ENCODE measurements around the gene NRSN1.

Gene NRSN1, protein sequence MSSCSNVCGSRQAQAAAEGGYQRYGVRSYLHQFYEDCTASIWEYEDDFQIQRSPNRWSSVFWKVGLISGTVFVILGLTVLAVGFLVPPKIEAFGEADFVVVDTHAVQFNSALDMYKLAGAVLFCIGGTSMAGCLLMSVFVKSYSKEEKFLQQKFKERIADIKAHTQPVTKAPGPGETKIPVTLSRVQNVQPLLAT

DNA sequence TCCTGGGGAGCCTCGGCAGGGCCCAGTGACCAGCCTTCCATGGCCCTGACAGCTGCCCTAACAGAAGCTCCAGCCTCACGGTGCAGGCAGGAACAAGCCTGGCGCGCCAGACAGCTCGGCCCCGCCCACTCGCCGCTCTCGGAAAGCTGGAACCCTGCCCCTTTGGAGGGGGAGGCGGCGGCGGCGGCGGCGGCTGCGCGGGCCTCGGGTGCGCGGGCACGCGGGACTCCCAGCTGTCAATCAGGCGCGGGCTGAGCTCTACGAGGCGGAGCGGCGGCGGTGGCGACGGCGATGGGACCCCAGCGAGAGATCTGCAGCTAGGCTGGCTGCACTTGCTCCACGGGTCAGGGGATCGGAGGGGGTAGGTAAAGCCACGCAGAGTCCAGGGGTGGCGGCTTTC lies at the start of gene NRSN1:
NRSN1 (plus strand) TSS at position 236 of the 400 bp plus-strand sequence. CDS start 8,113 bp downstream, outside the sequence.
- no peak for DNase-seq (ENCODE audit: low read depth)

DNA sequence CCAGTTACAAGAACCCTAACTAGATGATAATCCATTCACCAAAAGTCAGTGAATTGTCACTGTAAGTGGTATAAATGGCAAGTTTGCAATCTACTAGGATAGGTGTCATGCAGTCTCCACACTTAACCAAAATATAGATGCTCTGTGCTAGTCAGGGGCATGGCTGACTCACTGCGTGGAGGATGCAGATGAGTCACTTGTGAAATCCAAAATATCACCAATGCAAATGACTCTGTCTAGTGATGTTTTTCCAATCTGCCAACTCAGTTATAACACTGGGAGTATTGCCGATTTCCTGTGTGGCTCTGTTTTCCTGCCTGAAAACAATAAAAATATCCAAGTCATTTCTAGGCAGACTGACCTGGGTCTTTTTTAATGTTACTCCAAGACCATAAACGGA lies 47.8 kb upstream of the NRSN1 start:
- DNase-seq (ENCODE audit: low read depth): peak; percentile 80

DNA sequence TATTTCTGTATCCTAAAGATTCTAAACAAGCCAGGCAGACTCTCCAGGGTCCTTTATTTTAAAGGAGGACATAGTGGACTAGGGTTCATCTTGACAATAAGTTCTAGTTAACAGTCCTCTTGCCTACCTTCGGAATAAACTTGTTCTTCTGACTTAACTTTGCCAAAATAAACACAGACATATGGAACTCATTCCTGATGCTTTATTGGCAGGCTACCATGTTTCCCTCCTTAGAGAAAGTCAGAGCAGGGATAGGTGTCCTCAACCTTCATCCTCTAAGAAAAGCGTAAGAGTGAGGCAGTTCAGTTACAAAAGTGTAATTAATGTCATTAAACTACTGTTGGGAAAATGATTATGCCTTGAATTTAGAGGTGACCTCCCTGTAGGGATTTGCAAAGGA lies 46.9 kb upstream of the NRSN1 start:
- no peak for DNase-seq (ENCODE audit: low read depth)

DNA sequence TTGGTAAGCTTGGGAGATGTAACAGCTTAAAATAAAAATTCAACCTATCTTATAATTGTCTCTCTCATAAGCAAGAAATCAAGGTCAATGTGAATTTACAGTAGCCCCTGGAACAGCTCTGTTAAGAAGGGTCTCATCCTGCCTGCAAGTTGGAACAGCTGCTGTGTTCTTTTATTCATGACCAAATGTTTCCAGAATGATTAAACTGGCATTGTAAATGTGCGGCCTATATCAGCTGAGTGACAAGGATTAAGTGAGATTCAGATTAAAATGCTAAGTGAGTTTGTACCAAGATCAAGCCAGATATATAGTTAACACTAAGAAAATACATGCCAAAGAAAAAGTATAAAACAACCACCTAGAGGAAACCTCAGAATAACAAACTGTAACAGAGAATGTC lies 45.3 kb upstream of the NRSN1 start:
- no peak for DNase-seq (ENCODE audit: low read depth)

DNA sequence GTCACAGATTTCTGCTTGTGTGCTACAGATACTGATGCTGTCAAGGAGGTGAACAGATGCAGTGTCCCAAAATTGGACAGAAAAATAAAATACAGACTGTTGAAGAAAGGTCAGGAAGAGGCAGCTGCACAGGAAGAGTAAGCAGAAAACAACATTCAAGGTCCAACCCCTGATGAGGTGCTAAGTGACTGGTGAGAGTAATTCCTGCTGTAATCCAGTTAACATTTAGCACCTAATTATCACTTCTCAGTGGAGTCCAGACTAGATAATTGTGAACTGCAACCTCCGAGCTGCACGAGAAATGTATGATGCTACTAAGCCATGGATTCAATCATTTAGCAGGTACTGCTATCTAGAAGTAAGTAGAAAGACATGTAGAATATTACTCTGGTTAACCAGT lies 36.3 kb upstream of the NRSN1 start:
- DNase-seq (ENCODE audit: low read depth): no peak

DNA sequence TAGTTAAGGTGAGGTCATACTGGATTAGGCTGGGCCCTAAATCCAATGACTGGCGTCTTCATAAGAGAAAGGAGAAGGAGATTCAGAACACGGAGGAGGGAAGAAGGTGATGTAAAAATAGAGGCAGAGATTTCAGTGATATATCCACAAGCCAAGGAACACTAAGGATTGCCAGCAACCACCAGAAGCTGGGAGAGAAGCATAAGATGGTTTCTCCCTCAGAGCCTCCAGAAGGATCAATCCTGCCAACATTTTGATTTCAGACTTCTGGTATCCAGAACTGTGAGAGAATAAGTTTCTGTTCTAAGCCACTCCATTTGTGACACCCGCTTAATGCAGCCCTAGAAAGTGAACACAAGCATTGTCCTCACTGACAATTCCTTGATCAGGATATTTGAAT lies 33.6 kb upstream of the NRSN1 start:
- DNase-seq (ENCODE audit: low read depth): no peak

DNA sequence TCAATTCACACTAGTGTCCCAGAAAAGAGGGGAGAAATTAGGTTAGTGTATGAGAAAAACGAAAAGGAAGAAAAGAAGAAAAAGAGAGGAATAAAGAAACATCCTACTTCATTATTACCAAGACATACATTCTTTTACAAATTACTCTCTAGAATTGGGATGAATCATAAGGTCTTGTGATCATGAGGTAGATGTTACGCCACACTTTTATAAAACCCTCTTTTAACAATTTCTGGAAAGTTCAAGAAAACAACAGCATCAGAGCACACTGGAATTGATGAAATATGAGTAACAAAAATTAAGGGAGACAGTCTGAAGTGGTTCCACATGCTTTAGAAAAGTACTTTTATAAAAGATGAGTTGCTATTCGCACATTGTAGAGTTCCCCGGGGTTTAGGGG lies 32.6 kb upstream of the NRSN1 start:
- DNase-seq (ENCODE audit: low read depth): no peak

DNA sequence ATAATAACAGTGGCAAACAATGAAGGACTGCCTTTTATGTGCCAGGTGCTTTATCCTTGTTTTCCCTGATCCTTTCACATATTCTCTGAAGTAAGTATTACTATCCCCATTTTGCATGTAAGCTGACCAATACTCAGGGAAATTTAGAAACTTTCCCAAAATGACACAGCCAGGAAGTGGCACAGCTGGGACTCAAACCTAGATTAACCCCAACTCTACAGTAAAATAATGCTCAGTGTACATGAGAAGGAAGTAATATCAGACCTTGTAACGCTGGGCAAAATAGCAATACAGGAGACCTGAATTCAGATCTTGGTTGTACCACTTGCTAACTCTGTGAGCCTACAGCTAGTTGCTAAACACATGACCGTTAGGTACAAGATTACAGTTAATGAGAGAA lies 26.8 kb upstream of the NRSN1 start:
- no peak for DNase-seq (ENCODE audit: low read depth)

DNA sequence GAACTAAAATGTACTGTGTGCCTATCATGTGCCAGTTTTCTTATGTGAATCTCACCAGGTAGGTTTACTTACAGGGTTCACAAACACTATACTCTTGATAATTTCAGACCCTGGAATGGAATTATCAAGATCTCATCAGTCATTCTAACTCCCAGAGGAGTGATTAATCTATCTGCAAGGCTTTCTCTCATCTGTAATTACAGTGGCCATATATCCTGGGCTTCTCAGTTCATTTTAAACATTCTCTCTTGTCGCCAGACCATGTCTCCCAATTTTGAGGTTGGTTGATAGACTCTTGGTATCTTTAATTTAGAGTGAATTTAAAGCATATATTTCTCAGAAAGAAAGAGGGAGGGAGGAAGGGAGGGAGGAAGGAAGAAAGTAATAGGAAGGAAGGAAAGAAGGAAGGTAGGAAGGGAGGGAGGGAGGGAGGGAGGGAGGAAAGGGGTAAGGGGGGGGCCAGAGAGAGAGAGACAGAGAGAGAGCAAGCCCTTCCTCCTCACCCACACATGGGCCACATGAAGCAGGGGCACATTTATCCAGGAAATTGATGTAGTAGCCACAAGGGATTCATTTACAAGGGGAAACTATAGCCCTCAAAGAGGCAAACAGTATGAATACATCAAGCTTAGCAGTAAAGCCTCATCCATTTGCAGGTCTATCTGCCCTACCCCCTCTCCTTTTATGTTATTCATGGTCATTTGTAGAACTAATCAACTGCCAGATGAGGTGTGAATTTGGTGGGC lies 25.8 kb upstream of the NRSN1 start:
- DNase-seq (ENCODE audit: low read depth): no peak

DNA sequence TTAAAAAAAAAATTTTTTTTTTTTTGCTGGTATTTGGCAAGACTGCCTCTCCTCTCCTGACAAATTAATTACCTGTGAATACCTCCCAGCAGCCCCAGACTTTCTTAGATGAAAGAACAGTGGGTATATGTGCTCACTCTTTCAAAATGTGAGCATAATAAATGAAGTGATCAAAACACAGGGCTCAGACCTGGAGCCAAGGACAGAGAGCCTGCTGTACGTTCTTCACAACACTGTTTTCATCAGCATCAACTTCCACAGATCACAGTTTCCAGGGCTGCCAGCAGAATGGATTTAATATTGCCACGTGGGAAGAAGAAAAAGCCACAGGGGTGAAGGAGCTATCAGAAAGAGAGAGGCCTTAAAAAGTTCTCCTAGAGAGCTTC lies 25.3 kb upstream of the NRSN1 start:
- no peak for DNase-seq (ENCODE audit: low read depth)

DNA sequence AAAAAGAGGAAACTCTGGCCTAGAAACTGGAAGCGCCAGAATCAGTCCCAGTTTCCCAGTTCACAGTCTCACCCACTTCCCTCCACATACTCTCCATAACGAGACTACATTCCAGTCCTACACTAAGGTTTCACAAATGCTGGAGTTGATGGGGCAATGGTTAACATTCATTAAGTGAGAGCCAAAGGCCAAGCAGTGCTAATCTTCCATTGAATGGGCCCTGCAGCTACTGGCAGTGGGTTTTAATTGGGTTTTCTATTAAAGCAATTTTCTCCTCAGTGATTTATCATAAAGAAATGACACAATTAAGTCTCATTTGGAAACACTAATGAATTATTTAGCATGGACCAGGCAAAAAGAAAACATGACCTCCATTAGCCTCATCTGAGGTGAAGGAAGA lies 20.8 kb upstream of the NRSN1 start:
- DNase-seq (ENCODE audit: low read depth): no peak

DNA sequence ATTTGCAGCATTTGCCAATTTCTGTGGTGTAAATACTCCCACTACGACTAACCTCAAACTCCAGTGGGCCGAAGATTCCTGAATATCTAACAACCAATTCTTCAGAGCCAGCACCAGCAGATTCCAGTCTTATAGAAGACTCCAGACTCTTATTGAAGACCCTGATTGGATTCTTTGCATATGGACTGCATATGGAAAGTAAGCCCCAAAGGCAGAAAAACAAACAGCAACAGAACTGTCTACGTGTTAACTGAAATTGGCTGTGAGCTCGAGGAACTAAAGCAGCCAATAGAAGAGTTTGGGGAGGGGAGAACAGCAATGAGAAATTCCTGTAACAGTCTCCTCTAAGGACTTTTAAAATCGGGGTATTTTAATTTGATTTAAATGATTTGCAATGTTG lies 19.7 kb upstream of the NRSN1 start:
- no peak for DNase-seq (ENCODE audit: low read depth)

DNA sequence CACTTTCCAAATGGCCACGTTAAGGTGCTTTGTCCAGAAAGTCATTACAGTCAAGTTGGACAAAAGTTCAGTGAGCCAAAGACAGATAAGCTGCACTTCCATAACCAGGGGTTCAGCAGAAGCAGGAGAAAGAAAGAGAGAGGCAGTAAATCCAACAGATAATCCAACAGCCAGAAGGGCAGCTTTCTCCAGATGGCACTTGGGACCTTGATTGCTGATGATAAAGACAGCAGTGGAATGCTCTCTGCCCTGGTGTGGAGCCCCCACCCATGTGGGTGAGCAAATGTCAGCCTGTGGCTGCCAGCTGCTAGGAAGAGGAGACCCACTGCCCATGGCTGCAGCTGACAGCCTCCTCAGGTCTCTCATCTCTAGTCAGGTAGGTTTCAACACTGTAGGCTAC lies 18.7 kb upstream of the NRSN1 start:
- no peak for DNase-seq (ENCODE audit: low read depth)

DNA sequence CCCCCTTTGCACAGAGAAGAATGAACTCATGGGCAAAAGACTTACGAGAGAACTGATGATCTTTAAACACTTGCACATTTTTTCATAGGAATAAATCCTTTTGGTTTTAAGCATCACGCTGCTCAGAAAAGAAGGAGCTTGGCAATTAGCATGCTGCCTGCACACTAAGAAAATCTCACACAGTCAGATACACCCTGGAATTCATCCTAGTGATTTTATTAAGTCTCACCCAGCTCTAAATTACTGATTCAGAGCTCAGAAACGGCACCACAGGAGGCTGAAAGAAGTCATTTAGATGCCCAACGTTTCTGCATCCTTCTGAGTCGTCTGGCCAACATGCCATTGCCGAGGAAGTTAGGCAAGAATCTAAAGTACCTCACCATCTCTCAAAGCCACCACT lies 18.0 kb upstream of the NRSN1 start:
- DNase-seq (ENCODE audit: low read depth): no peak

DNA sequence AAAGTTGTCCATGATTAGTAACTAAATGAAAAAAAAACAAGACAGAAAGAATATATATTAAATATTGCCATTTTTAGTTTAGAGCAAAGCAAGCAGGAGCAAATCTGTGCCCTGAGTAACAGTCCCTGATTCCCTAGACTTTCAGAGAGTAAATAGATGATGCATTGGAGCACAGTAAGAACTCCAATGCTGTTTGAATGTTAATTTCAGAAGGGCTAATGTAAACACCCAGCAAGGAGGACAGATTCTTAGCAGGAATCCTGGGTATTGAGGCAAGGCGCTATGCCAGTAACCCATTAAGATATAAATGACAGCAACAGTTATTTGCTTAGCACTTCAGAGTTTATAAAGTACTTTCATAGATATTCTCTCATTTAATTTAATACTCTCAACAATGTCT lies 15.6 kb upstream of the NRSN1 start:
- no peak for DNase-seq (ENCODE audit: low read depth)

DNA sequence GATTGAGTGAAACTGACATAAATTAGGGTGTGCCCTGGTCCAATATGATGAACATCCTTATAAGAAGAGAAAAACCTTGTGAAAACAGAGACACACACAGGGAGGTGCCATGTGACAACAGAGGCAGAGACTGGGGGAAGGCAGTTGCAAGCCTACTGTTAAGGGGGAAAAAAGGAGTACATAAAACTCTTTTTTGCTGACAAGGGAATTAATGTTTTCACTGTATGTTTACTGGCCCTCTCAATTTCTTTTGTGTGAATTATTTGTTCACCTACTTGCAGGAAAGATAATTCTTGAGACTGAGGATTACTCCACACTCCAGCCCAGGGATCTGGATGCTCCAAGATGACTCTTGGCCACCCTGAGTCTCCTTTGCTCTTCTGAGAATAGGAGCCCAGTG lies 12.1 kb upstream of the NRSN1 start:
- DNase-seq (ENCODE audit: low read depth): no peak

DNA sequence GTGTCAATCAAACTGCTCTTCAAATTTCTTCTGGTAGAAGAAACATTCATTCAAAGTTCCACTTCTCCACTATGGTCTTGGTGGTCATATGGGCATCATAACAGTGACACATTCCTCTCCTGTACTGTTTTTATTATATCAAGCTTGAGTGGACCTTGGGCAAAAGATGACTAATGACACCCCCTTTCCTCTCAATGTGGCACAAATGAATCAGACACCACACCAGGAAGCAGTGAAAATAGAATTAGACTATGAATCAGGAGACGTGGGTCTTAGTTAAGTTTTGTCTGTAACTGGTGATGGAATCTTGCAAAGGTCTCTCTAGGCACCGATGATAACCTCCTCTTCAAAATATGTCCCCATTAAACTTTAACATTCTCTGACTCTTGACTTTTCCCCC lies 9.0 kb upstream of the NRSN1 start:
- DNase-seq (ENCODE audit: low read depth): peak; percentile 65

DNA sequence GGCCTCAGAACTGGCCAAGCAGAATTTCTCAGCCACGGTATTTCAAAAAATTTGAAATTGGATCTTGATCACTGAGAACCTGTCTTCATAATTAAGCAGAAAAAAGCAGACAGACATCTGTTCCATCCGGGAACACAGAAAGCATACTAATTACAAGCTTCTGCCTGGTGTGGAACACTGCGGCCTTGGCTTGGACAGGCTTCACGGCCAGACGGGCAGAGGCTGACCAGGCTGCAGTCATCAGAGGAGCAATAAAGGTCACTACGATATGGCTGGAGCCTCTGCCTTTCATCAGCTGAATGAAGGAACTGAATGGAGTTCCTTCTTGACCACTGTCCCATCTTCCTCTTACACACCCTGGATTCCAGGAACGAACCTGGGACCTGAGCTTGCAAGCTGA lies 3.9 kb upstream of the NRSN1 start:
- no peak for DNase-seq (ENCODE audit: low read depth)

DNA sequence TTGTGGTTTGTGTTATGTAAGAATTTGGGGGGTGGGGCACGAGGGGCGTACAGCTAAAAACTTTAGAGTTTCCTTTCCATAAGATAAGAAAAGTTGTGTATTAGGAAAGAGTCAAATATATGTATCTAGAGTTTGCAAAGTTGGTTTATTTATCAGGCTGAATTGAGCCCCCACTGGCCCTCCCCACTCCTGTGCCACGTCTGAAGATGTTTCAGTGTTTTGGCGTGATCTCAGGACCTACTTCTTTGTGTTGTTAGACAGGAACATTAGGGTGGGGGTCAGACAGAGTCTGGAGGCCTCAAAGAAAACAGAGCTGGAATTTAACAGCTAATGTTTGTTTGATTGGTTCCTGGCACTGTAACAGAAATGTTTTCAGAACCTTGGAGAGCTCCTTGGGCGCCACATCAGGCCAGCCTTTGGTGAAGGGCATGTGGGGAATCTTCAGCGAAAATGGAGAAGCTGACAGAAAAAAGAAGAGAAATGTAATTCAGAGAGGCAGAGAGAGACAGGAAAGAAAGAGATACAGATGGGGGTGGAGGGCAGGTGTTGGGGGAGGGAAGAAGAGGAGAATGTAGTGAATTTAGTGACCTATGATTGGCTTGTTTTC lies 674 bp downstream of the NRSN1 start:
- DNase-seq (ENCODE audit: low read depth): no peak

DNA sequence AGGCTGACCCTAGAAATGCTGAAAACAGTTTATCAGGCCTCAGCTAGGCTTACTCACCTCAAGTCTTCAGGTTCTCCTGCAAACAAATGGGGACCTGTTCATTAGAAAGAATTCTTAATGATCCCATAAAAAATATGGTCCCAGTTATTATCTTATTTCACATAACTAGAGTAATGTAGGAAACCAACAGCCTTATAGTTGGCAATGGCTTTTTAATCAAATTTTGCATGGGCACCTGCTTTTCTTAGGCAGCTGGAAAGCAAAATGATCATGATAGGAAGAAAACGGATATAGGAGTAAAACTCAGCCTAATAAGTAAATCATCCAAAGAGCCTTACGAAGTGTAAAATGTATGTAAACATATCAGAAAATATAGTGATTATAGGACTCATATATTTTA lies 1.3 kb downstream of the NRSN1 start:
- no peak for DNase-seq (ENCODE audit: low read depth)

DNA sequence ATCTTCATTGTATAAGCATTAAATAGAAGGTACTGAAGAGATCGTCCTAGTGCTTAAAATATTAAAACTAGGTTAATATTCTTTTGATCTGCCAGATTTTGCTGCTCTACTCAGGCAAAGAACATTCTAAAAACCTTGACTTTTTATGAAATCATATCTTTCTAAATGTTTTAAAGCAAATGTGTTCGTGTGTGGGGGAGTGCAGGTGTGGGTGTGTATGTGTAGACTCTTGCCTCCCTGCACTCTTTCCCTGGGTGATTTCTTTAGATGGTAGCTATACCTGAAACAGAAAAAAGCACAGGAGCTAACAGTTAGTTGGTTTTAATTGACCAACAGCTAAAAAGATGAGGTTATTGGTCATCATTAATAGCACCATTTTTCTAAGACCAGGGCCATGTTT lies 5.7 kb downstream of the NRSN1 start:
- DNase-seq (ENCODE audit: low read depth): no peak

DNA sequence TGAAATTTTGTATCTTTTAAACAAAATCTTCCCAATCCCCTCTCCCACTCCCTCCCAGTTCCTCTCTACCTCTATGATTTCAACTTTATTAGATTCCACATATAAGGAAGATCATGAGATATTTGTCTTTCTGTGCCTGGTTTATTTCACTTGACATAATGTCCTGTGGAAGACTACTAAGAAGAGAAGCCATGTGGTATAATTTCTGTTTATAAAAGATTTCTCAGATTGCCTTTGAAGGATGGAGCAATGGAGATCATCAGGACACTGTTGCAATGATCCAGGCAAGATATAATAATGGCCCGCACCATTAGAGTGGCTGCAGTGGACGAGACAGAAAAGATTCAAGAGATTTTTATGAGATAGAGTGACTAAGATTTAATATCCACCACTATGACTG lies 13.1 kb downstream of the NRSN1 start:
- no peak for DNase-seq (ENCODE audit: low read depth)

DNA sequence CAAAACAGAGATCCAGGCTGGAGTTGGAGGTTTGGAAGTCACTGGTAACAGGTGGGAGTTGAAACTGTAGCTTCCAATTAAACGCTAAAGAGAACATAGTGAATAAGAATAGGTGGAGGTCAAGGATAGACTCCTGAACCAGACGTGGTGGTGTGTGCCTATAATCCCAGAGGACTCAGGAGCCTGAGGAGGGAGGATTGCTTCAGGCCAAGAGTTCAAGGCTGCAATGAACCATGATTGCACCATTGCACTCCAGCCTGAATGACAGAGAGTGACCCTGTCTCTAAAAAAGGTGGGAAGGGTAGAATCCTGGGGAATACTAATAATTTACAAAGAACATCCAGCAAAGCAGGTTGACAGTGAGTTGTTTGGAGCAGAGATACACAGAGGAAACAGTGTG lies 13.6 kb downstream of the NRSN1 start:
- DNase-seq (ENCODE audit: low read depth): no peak

DNA sequence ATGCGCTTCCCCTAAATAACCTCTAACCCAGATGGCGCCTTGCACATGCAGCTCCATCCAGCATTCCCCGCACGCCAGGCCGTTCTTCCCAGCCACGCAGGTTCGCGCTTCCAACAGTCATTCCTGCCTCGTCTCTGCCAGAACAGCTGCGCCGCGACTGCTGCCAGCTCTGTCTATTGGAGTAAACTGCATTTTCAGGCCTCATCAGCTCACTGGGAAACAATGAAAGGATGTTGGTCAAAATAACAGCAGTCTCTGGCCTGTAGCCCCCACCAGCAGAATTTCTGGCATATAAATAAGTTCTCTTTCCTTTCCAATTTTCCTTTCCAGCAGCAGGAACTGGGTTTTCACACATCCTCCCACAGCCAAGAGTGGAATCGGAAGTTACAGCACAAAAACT lies 14.6 kb downstream of the NRSN1 start:
- no peak for DNase-seq (ENCODE audit: low read depth)
